Cerebellar nuclear complex (tissue), 1 donor: Measurements from ENCODE around the gene ZNF726.
"Not testable (repeated sequence)": the region's sequence is repeated elsewhere in the genome, so short reads cannot be mapped to it uniquely, and the experiment has no call there.

ENCODE experiments used
- DNase-seq, 2 experiments: peaks; one replicate each; lab custom pipeline; 2025; lab: John Stamatoyannopoulos, UW

Gene ZNF726

DNA sequence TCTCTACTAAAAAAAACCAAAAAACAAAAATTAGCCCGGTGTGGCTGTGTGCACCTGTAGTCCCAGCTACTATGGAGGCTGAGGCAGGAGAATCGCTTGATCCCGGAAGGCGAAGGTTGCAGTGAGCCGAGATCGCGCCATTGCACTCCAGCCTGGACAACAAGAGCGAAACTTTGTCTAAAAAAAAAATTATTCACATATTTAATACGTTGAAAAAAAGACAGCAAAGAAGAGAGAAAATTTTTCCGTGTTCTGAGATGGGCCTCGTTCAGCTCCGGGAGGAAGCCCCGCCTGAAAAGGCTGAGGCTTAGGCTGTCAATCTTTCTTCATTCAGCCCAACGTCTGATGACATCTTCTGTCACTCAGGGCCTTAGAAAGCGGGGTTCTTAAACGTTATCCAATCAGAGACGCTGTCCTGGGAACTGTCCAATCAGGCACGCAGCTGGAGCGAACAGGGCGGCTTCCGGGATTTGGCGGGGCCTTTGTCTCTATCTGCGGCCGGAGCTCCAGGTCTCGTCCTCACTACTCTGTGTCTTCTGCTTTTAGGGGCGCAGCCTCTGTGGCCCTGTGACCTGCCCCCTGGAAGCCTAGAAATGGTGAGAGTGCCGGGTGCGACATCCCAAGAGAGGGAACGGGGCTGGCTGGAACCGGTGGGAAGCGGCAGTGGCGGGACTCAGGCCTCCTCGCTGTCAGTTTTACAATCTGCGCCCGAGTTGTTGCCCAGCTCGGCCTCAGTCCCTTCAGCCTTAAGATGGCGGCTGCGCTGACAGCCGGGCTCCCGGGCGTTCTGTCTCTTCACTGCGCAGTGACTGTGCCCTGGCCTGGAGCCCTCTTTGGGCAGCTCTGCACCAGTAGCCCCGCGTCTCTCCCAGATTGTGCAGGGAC, at the start of gene ZNF726:
Gene ZNF726, plus strand, starts transcription at position 485 of the 885 bp plus-strand sequence. Its CDS starts 109 bp downstream, at position 594.
- DNase-seq, result peak; percentile 25 to 79

- no peak for DNase-seq
Observed at GRCh38 chr19:23867895-23868294, 46.8 kb upstream of the ZNF726 start.

GRCh38 chr19:23868630-23869029, 46.1 kb upstream of the ZNF726 start:
- DNase-seq, result no peak

DNA sequence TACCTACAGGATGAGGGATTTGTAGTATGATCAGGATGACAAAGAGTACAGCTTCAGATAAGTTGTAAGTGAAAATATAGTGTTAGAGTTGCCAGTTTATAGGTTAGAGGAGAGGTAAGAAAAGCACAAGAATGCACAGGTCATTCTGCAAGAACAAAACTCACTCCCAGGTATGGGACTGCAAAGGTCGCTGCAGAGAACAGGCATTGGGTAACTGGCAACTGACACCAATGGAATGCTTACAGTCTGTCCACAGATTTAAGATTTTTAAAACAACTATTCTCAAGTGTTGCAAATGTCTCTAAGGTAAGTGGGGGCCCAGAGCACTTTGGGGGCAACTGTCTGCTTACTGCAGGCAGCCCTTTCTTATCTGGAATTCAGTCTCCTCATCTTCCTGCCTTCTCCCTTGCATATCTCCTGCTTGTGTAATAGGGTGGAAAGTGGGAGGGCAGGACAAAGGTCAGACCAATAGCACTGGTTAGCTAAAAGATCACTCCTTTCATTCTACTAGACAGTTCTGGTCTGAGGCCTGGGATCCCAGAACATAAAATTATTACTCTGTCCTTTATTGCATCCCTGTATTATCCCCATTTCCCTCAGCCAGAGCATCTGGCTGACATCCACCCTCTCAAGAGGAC, 42.3 kb upstream of the ZNF726 start:
- no peak for DNase-seq

DNA sequence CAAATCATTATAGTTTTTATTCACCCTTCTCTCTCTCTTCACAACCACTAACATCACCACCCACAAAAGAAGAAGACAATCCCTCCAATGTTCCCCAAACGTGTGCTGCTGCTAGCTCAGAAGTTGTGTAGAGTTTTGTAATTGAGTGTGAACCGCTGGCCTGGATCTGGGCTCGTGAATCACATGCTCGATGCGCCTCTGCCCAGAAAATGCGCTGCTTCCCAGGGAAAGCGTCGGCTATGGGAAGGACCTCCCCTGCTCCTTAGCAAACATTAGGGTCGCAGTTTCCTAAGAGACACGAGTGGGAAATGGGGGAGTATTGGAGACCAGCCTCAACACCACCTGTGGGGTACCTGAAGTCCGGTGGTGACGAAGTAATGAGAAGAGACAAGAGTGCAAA, 38.4 kb upstream of the ZNF726 start:
- no peak for DNase-seq

DNA sequence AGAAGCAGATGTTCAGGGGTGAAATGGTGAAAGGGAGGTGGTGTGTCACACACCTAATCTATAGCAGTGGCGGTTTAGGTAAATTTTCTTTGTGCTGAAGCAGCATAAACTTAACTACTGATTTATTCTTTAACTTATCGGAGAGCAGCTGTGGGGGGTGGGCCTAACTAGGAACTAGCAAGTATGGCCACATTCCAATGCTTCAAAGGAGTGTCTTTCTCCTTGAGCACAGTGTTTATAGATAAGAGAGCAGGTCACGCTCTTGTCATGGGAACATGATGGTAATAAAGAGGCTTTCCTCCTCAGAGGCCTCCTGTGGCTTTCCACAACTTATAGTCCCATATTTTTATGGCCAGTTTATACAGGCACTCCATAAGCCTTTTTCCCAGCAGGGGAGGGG, 37.9 kb upstream of the ZNF726 start:
- DNase-seq, result not testable (repeated sequence)

GRCh38 chr19:23882493-23882892, 32.2 kb upstream of the ZNF726 start:
- no peak for DNase-seq

DNA sequence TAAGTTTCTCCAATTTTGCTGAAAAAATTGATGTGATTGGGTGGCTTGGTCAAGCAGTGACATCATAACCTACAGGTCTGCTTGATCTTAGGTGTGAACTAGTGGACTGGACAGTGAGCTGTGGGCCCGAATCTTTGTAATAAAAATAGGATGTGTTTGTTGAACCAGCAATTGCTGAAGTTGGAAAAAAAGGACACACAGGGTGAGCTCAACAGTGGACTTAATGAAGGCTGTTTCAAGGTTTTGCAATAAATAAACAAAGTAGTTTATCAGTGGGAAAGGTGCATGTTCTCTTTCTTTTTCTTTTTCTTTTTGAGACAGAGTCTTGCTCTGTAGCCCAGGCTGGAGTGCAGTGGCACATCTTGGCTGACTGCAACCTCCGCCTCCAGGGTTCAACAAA, 30.3 kb upstream of the ZNF726 start:
- no peak for DNase-seq

DNA sequence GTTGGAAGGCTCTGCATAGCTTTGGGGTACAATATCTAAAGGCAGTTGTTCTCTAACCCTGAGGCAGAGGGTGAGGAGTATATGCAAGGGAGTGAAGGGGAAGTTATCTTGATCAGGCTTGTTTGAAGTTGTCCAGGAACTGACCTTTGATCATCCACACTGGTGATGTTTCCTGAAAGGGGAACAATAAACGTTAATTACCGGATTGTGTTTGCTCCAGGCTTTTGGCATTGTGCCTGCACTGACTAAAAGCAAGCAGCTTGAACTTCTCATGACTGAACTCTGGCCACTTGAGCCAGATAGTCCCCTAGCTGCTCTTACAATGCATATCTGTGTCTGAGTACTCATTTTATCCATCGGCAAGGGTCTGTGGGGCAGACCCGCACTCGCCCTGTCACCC, 27.0 kb upstream of the ZNF726 start:
- DNase-seq, result no peak

DNA sequence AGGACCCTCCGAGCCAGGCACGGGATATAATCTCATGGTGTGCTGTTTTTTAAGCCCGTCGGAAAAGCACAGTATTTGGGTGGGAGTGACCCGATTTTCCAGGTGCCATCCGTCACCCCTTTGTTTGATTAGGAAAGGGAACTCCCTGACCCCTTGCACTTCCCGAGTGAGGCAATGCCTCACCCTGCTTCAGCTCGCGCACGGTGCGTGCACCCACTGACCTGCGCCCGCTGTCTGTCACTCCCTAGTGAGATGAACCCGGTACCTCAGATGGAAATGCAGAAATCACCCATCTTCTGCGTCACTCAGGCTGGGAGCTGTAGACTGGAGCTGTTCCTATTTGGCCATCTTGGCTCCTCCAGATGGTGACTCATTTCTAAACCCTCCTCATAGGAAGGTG, 18.6 kb upstream of the ZNF726 start:
- not testable (repeated sequence) for DNase-seq

DNA sequence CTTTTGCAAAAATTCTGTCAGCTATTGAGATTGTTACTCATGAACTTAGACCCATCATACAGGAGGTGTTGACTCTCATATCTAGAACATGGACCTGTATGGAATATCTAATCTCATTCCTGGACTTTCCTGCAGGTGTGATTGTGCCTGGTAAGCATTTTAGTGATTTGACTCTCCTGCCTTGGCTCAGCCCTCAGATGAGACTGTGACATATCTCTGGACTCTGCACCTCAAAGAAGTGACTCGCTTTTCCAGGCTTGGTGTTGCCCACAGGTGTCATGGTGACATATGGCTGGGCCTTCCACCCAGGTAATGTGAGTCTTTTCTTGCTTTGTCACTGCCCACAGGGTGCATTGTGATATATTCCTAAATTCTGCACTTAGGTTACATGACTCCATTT, 17.8 kb upstream of the ZNF726 start:
- no peak for DNase-seq

DNA sequence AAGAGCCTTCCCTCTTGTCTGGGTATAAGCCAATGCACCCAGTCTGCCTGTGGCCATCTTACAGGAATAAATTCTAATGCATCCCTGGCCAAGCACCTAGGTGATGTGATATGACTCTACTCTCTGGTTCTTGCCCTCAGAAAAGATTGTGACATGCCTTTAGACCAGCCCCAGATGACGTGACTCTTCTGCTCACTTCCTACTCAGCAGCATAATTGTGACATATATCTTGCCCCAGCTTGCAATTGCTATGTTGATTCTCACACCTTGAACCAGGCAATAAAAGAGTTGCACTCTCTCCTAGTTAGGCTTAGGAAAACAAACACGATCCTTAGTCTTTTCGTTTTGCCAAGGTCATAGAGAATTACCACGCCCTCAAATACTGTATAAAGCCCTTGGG, 13.3 kb upstream of the ZNF726 start:
- DNase-seq, result no peak

DNA sequence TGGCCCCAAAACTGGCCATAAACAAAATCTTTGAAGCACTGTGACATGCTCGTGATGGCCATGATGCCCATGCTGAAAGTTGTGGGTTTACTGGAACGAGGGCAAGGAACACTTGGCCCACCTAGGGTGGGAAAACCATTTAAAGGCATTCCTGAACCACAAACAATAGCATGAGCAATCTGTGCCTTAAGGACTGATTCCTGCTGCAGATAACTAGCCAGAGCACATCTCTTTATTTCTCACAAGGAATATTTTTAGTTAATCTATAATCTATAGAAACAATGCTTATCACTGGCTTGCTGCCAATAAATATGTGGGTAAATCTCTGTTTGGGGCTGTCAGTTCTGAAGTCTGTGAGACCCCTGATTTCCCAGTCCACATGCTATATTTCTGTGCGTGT, 10.3 kb upstream of the ZNF726 start:
- DNase-seq, result no peak

DNA sequence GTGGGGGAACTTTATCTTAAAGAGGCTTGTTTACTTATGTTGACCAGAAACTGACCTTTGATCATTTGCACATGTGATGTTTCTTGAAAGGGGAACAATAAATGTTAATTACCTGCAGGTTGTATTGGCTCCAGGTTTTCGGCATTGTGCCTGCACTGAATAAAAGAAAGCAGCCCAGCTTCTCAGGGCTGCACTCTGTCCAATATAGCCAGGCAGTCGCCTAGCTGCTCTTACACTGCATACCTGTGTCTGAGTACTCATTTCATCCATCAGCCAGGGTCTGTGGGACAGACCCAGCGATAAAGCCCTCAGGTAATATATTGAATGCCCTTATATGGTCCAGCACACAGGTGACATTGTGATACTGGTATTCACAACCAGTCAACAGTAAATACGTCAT, 8.9 kb upstream of the ZNF726 start:
- no peak for DNase-seq

GRCh38 chr19:23906835-23907234, 7.9 kb upstream of the ZNF726 start:
- no peak for DNase-seq

- DNase-seq, result no peak
Observed at GRCh38 chr19:23908165-23908564, 6.5 kb upstream of the ZNF726 start.

- no peak for DNase-seq
Observed at GRCh38 chr19:23909222-23909621, 5.5 kb upstream of the ZNF726 start.

DNA sequence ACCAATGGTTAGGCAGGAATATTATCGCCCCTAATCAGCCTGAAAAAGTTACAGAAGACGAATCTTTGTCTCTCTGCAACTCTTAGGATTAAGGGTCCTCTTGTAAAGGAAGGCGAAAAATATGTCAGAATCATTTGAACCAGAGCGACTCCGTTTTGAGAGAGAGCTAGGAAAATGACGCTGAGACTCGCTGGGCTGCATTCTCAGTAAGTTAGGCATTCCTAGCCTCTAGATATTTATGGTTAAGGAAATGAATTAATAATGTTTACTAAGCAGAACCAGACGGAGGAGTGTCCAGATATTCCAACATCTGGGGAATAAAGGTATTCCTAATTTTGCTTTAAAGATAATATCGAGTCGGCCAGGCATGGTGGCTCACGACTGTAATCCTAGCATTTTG, 755 bp upstream of the ZNF726 start:
- no peak for DNase-seq

- DNase-seq, result no peak
Observed at GRCh38 chr19:23916991-23917390, 2.3 kb downstream of the ZNF726 start.

- no peak for DNase-seq
Observed at GRCh38 chr19:23917856-23918255, 3.2 kb downstream of the ZNF726 start.

DNA sequence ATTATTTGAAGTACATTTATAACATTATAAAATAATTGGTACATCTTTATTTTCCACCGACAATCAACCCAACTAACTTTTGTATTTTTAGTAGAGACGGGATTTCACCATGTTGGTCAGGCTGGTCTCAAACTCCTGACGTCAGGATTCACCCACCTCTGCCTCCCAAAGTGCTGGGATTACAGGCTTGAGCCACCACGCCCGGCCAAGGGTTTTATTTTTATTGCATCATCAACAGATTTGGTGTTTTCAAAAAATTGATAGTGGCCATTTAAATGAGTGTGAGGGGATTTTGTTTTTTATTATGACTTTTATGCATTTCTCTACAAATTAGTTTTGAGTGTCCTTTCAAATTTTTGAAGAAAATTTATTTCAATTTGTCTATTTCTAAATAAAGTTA, 10.6 kb downstream of the ZNF726 start:
- DNase-seq, result no peak

GRCh38 chr19:23932878-23933277, 18.2 kb downstream of the ZNF726 start:
- no peak for DNase-seq

DNA sequence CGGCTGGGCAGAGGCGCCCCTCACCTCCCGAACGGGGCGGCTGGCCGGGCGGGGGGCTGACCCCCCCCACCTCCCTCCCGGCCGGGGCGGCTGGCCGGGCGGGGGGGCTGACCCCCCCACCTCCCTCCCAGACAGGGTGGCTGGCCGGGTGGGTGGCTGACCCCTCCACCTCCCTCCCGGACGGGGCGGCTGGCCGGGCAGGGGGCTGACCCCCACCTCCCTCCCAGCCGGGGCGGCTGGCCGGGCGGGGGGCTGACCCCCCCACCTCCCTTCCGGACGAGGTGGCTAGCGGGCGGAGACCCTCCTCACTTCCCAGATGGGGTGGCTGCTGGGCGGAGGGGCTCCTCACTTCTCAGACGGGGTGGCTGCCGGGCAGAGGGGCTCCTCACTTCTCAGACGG, 22.3 kb downstream of the ZNF726 start:
- DNase-seq, result not testable (repeated sequence)

DNA sequence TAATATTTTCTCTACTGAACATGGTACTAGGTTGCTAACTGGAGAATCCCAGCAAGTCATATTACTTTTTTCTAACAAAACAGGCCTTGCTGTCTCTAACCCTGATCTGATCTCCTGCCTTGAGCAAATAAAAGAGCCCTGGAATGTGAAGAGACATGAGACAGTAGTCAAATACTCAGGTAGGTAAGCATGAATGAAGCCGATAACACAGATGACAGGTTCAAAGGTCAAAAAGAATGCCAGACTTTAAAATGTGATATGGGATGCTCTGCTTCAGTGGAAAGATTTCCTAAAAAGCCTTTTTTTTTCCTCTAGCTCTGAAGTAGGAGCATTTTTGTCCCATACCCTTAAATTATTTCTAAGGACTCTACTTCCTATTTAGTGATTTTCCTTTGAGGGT, 28.7 kb downstream of the ZNF726 start:
- no peak for DNase-seq
